ENCODE results near the gene OR4D1. TPM values are rescaled to one million over a fixed set of nuclear protein-coding genes. Genes with fewer than 3 reads are reported as not detected.

The OR4D1 gene
- total and polyA plus RNA-seq, 9 of the 15 experiments (the other 6 are each of a cell fraction or from before 2014, with no cell fraction given) = not detected

DNA sequence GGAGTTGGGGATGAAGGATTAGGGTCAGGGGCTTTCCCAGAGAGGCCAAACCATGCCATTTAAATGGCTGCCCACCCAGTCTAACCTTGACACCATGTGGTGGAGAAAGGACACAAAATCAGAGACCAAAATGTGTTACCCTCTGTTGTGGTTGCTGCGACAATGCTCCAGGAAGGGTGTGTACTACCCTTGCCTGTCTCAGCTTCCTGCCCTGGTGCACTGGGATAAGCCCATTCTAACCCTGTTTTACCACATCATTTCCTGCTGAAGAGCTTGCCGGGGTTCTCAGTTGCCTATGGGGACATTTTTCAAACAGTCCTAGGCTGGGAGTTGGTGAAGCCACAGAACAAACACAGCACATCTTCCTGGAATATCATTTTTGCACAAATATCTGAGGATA is 4.9 kb downstream of the OR4D1 start:
- ATAC-seq = no peak
- intact Hi-C loops (cut with micrococcal nuclease) = no loop called here
- H3K4me2 ChIP-seq (ENCODE audit: insufficient read depth, low read length) = no peak overlapping the region
- TF ChIP-seq ZBTB7A (IDR thresholded peaks at IDR 0.05; ENCODE audit: borderline replicate concordance, control insufficient read depth, low read depth, low read length) (no peak), CREB3 (tag; conservative IDR thresholded peaks at IDR 0.05; ENCODE audit: low read depth) (no peak), STAT5A (IDR thresholded peaks at IDR 0.05; ENCODE audit: borderline replicate concordance, low read length) (no peak), SETDB1 (IDR thresholded peaks at IDR 0.05; ENCODE audit: low read length) (no peak), HSF4 (CRISPR knock-in tag; IDR thresholded peaks at IDR 0.05; ENCODE audit: borderline replicate concordance) (no peak), HNRNPL (IDR thresholded peaks at IDR 0.05; ENCODE audit: low read depth, low read length) (no peak), ZNF280A (IDR thresholded peaks at IDR 0.05; ENCODE audit: low read depth, partially characterized antibody) (no peak), ZNF668 (CRISPR knock-in tag; IDR thresholded peaks at IDR 0.05) (no peak), CREB5 (CRISPR knock-in tag; IDR thresholded peaks at IDR 0.05) (no peak), ZNF57 (CRISPR knock-in tag; IDR thresholded peaks at IDR 0.05) (no peak), RAD51 (IDR thresholded peaks at IDR 0.05; ENCODE audit: borderline replicate concordance, low read depth) (no peak), ARID4B (CRISPR knock-in tag; IDR thresholded peaks at IDR 0.05) (no peak)
- TF ChIP-seq, protein P1, sequence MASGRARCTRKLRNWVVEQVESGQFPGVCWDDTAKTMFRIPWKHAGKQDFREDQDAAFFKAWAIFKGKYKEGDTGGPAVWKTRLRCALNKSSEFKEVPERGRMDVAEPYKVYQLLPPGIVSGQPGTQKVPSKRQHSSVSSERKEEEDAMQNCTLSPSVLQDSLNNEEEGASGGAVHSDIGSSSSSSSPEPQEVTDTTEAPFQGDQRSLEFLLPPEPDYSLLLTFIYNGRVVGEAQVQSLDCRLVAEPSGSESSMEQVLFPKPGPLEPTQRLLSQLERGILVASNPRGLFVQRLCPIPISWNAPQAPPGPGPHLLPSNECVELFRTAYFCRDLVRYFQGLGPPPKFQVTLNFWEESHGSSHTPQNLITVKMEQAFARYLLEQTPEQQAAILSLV (tag; IDR thresholded peaks at IDR 0.05) = no peak

More for the DNA sequence above, 4.9 kb downstream of the OR4D1 start:
- FAIRE-seq = no peak
- H3K4me3 ChIP-seq = no peak overlapping the region
- WGBS (ENCODE audit: insufficient coverage, low coverage, missing lambda C conversion rate) = 2% methylated on average over 2 of the region's 2 CpGs
- no peak overlapping the region for H2AFZ ChIP-seq (ENCODE audit: low read depth, low read length)
- H3K27me3 ChIP-seq (ENCODE audit: control insufficient read depth in 2 of 2, insufficient read depth in 2 of 2, low read length in 2 of 2) = peaks cover 29 to 41% of the 10 kb centered on the region in 2 experiments
- ChIA-PET CTCF (ENCODE audit: low intra/inter-chr PET ratio) (no interaction called here), POLR2A (interaction anchor here (1.0 kb wide), 1 partner anchor 95 kb away, joined by 3 read pairs; no protein-coding TSS in a partner anchor)
- no TSS peak for BruUV-seq (replicated peaks)
- H3K4me1 ChIP-seq (replicated peaks in 1 of 2; ENCODE audit: control insufficient read depth in 2 of 2, insufficient read depth in 2 of 2, low read length in 2 of 2) = peaks cover 0 to 7% of the 10 kb centered on the region in 2 experiments; a peak in 2 of 5 replicates
- no peak overlapping the region for H3K9ac ChIP-seq (ENCODE audit: insufficient read depth in 1 of 2, low read depth in 2 of 2, low read length in 2 of 2)
- no peaks in the 10 kb centered on the region for H3K9me1 ChIP-seq (ENCODE audit: control insufficient read depth, insufficient read depth, low read length)
- H3K79me2 ChIP-seq (ENCODE audit: control insufficient read depth, insufficient read depth, low read length) = no peaks in the 10 kb centered on the region
- H4K20me1 ChIP-seq (replicated peaks; ENCODE audit: control insufficient read depth, insufficient read depth, low read length) = no peaks in the 10 kb centered on the region
- H3K27ac ChIP-seq (ENCODE audit: extremely low read depth, low read depth, low read length) = no peak overlapping the region
- no peaks in the 10 kb centered on the region for H3K9me3 ChIP-seq (replicated peaks; ENCODE audit: control insufficient read depth, insufficient read depth, low read depth, low read length)
- no peaks in the 10 kb centered on the region for H3K36me3 ChIP-seq (ENCODE audit: control insufficient read depth, insufficient read depth, low read length)
- in situ Hi-C loops (cut with MboI) = no loop called here
- DNase-seq (ENCODE audit: extremely low read depth in 1 of 4, low spot score in 3 of 4) = no peak
